HEK293T (cell line): Measurements from ENCODE around the gene LAMA5.

Source experiments
- CTCF ChIA-PET: fragments of 350-600 bp; formaldehyde crosslinking; extraction: SDS; loops from one replicate; lab custom pipeline; 2021; ENCODE audit warnings: antibody characterized with exemption, inconsistent platforms; lab: Yijun Ruan, JAX
- POLR2A ChIA-PET: fragments of 350-600 bp; formaldehyde crosslinking; extraction: SDS; loops from one replicate; lab custom pipeline; 2020; ENCODE audit warnings: antibody characterized with exemption, inconsistent platforms; lab: Yijun Ruan, JAX
- DNase-seq: peaks from one replicate; pipeline ENCODE4 v3.0.0; 2012; ENCODE audit warnings: mixed read lengths; ENCODE audit errors: extremely low spot score
- ARNT ChIP-seq: fragments of 450-650 bp; IDR thresholded peaks from 2 replicates; pipeline ENCODE4 v1.6.1; 2017; ENCODE audit warnings: mild to moderate bottlenecking
- BHLHE40 ChIP-seq: fragments of 450-650 bp; IDR thresholded peaks from 2 replicates; pipeline ENCODE4 v1.6.1; 2016; ENCODE audit warnings: mild to moderate bottlenecking, moderate library complexity, borderline replicate concordance
- CTBP1 ChIP-seq: fragments of 450-650 bp; IDR thresholded peaks from 2 replicates; pipeline ENCODE4 v1.6.1; 2016; ENCODE audit warnings: borderline replicate concordance
- ELF4 ChIP-seq: fragments of 450-650 bp; IDR thresholded peaks from 2 replicates; pipeline ENCODE4 v1.6.1; 2017; ENCODE audit warnings: antibody characterized with exemption
- FOXA1 ChIP-seq: fragments of 450-650 bp; IDR thresholded peaks from 2 replicates; pipeline ENCODE4 v1.6.1; 2016; ENCODE audit warnings: mild to moderate bottlenecking
- FOXK2 ChIP-seq: fragments of 450-650 bp; IDR thresholded peaks from 2 replicates; pipeline ENCODE4 v1.6.1; 2016; ENCODE audit warnings: mild to moderate bottlenecking
- FOXM1 ChIP-seq: fragments of 450-650 bp; IDR thresholded peaks from 2 replicates; pipeline ENCODE4 v1.6.1; 2017; ENCODE audit warnings: mild to moderate bottlenecking, borderline replicate concordance
- HDGF ChIP-seq: fragments of 450-650 bp; IDR thresholded peaks from 2 replicates; pipeline ENCODE4 v1.6.1; 2017; ENCODE audit warnings: antibody characterized with exemption, borderline replicate concordance
- L3MBTL2 ChIP-seq: fragments of 450-650 bp; conservative IDR thresholded peaks from 2 replicates; pipeline ENCODE4 v1.6.1; 2016; ENCODE audit warnings: mild to moderate bottlenecking
- LEF1 ChIP-seq: fragments of 450-650 bp; IDR thresholded peaks from 2 replicates; pipeline ENCODE4 v1.6.1; 2017; ENCODE audit warnings: mild to moderate bottlenecking, borderline replicate concordance
- NFRKB ChIP-seq: fragments of 450-650 bp; IDR thresholded peaks from 2 replicates; pipeline ENCODE4 v1.6.1; 2016; ENCODE audit warnings: mild to moderate bottlenecking, moderate library complexity
- PKNOX1 ChIP-seq: fragments of 450-650 bp; IDR thresholded peaks from 2 replicates; pipeline ENCODE4 v1.6.1; 2016
- SP1 ChIP-seq: fragments of 450-650 bp; IDR thresholded peaks from 2 replicates; pipeline ENCODE4 v1.6.1; 2017
- SUZ12 ChIP-seq: fragments of 450-650 bp; IDR thresholded peaks from 2 replicates; pipeline ENCODE4 v1.6.1; 2016; ENCODE audit warnings: mild to moderate bottlenecking
- TARDBP ChIP-seq: fragments of 450-650 bp; IDR thresholded peaks from 2 replicates; pipeline ENCODE4 v1.6.1; 2016
- ZNF384 ChIP-seq: fragments of 450-650 bp; IDR thresholded peaks from 2 replicates; pipeline ENCODE4 v1.6.1; 2016

The LAMA5 gene

GRCh38 chr20:62390317-62391164 is 23.4 kb upstream of the LAMA5 start:
- DNase-seq: no peak

GRCh38 chr20:62389601-62390087 is 22.5 kb upstream of the LAMA5 start:
- TF ChIP-seq FOXM1 (no peak), CTBP1 (no peak), ARNT (no peak), SUZ12 (no peak), FOXA1 (no peak), NFRKB (no peak), LEF1 (no peak), SP1 (no peak), ELF4 (no peak), TARDBP (no peak), BHLHE40 (no peak), PKNOX1 (no peak), HDGF (no peak), L3MBTL2 (no peak), FOXK2 (no peak), ZNF384 (no peak)
- ChIA-PET POLR2A (interaction anchor here (1.8 kb wide), 1 partner anchor 15 kb away, joined by 7 read pairs; no protein-coding TSS in a partner anchor), CTCF (no interaction called here)
- DNase-seq: no peak

More at GRCh38 chr20:62390317-62391164, 23.4 kb upstream of the LAMA5 start:
- TF ChIP-seq BHLHE40 (no peak), NFRKB (no peak), FOXA1 (no peak), FOXM1 (no peak), ZNF384 (no peak), SUZ12 (no peak), CTBP1 (no peak), SP1 (no peak), L3MBTL2 (no peak)
- CTCF ChIA-PET: no interaction called here
- POLR2A ChIA-PET: interaction anchor here (1.8 kb wide), 1 partner anchor 14 kb away, joined by 7 read pairs; no protein-coding TSS in a partner anchor

- CTCF ChIA-PET: no interaction called here
- no peak for TF ChIP-seq TARDBP
- 0 out of 2 replicates have a peak, but pooled peaks have one; percentile 7 for TF ChIP-seq ELF4
- POLR2A ChIA-PET: no interaction called here
- DNase-seq: no peak
Observed at GRCh38 chr20:62388839-62389600, 21.9 kb upstream of the LAMA5 start.

DNA sequence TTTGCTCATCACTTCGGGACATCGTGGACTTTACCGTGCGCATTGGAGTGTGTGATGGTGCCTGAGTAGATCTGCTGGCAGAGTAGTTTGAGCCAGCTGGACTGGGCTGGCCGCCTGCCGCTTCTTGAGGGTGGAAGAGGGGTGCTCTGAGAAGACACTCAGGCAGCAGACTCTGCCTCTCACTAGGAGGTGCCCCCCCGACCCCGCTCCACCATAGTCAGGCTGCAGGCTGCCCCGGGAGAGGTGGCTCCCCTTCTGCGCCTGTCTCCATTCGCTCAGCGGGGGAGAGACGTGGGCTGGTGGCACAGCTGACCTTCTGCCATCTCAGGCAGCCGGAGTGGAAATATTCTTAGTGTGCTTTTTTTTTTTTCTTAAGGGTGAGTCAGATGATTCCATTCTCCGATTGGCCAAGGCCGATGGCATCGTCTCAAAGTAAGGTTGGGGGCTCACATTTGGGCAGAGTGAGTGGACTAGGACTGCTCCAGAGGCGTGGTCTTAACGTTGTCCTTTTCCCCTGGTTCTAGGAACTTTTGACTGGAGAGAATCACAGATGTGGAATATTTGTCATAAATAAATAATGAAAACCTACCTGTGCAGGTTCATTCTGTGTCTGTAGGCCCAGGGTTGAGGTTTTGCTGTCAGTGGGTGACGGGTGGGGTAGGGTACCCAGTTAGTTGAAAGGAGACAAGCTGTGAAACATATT is 21.0 kb upstream of the LAMA5 start:
- TF ChIP-seq FOXK2 (no peak), HDGF (no peak), PKNOX1 (no peak), BHLHE40 (no peak), ZNF384 (no peak)
- no peak for DNase-seq
- ChIA-PET POLR2A (interaction anchor here (1.5 kb wide), 1 partner anchor 23 kb away, joined by 8 read pairs; no protein-coding TSS in a partner anchor), CTCF (no interaction called here)

- ChIA-PET POLR2A (interaction anchor here (0.9 to 1.9 kb wide), 12 partner anchors 8 to 171 kb away, joined by 3 to 11 read pairs (median 4); no protein-coding TSS in a partner anchor), CTCF (interaction anchor here (1.2 kb wide), 1 partner anchor 22 kb away, joined by 3 read pairs; no protein-coding TSS in a partner anchor)
- no peak for DNase-seq
- no peak for TF ChIP-seq SP1
- no peak for TF ChIP-seq LEF1
- no peak for TF ChIP-seq FOXK2
- TF ChIP-seq FOXA1: no peak
- no peak for TF ChIP-seq SUZ12
- no peak for TF ChIP-seq L3MBTL2
- no peak for TF ChIP-seq HDGF
- TF ChIP-seq ARNT: no peak
- TF ChIP-seq ZNF384: no peak
- TF ChIP-seq PKNOX1: no peak
- no peak for TF ChIP-seq CTBP1
- TF ChIP-seq FOXM1: no peak
- no peak for TF ChIP-seq BHLHE40
- no peak for TF ChIP-seq ELF4
- no peak for TF ChIP-seq TARDBP
- no peak for TF ChIP-seq NFRKB
Observed at GRCh38 chr20:62387219-62387913, 20.3 kb upstream of the LAMA5 start.
